AG04450 (cell line): ENCODE data around the gene ING4. TPM values are rescaled to one million over a fixed set of nuclear protein-coding genes. Genes with fewer than 3 reads are reported as not detected.

Source experiments
- CTCF ChIA-PET: fragments of 300-600, 350-600 bp; formaldehyde crosslinking; extraction: SDS; loops from one replicate; lab custom pipeline; 2022; ENCODE audit warnings: antibody characterized with exemption, inconsistent platforms; lab: Charles Lee
- POLR2A ChIA-PET: fragments of 350-600 bp; formaldehyde crosslinking; extraction: SDS; loops from one replicate; lab custom pipeline; 2021; ENCODE audit warnings: antibody characterized with exemption, inconsistent platforms; lab: Yijun Ruan, JAX
- DNase-seq: peaks from one replicate; pipeline ENCODE4 v3.0.0-alpha.2; 2011; ENCODE audit warnings: low read depth, low spot score
- H3K27ac ChIP-seq: one replicate; pipeline ENCODE4 v1.5.1; 2012; ENCODE audit warnings: low read depth, low read length, control low read depth
- H3K27me3 ChIP-seq: one replicate; pipeline ENCODE4 v1.6.0; 2012; ENCODE audit warnings: low read length; ENCODE audit not compliant: control insufficient read depth, insufficient read depth
- H3K4me3 ChIP-seq: 2 replicates; pipeline ENCODE4 v1.5.1; 2011; ENCODE audit warnings: mild to moderate bottlenecking, low read depth, low read length, control low read depth
- H3K9me3 ChIP-seq: 2 replicates; pipeline ENCODE4 v1.5.1; 2012; ENCODE audit warnings: low read length; ENCODE audit not compliant: control insufficient read depth, insufficient read depth
- CTCF ChIP-seq: IDR thresholded peaks from 2 replicates; pipeline ENCODE4 v1.5.1; 2011; ENCODE audit warnings: low read depth, low read length, control low read depth, inconsistent platforms
- polyA plus RNA-seq: library from polyadenylated mRNA; depleted of rRNA; stranded (reverse); fragments of >200 nt; gene quantifications from 2 replicates; pipeline ENCODE4 v1.2.3, GENCODE V29; 2011

ING4 gene
- polyA plus RNA-seq, 1 experiment: 66.6 TPM

GRCh38 chr12:6615802-6616201 lies 47.1 kb downstream of the ING4 start:
- Histone ChIP-seq H3K27ac (no peak overlapping the region), H3K4me3 (no peak overlapping the region), H3K9me3 (no peaks in the 10 kb centered on the region; the same call in 1 of the 2 replicates), H3K27me3 (no peaks in the 10 kb centered on the region)
- CTCF ChIA-PET: interaction anchor here (2.7 kb wide), 1 partner anchor 83 kb away, joined by 12 read pairs; no protein-coding TSS in a partner anchor
- DNase-seq: no peak
- POLR2A ChIA-PET: no interaction called here
- TF ChIP-seq CTCF: no peak

GRCh38 chr12:6614513-6615172 lies 48.3 kb downstream of the ING4 start:
- POLR2A ChIA-PET: interaction anchor here (0.7 to 2.3 kb wide), 3 partner anchors 74 to 327 kb away, joined by 3 to 16 read pairs (median 4); partner anchors contain the start of gene ZNF384
- no peaks in the 10 kb centered on the region; the same call in 1 of the 2 replicates for H3K9me3 ChIP-seq
- no peaks in the 10 kb centered on the region for H3K27me3 ChIP-seq
- H3K4me3 ChIP-seq: no peak overlapping the region
- CTCF ChIA-PET: interaction anchor here (0.7 to 2.7 kb wide), 9 partner anchors 13 to 211 kb away, joined by 3 to 12 read pairs (median 5); partner anchors contain the start of gene PTMS
- H3K27ac ChIP-seq: peak overlapping the region; percentile 65
- no peak for TF ChIP-seq CTCF
- DNase-seq: no peak

GRCh38 chr12:6613776-6614512 lies 49.0 kb downstream of the ING4 start:
- TF ChIP-seq CTCF: 0 out of 2 replicates have a peak, but pooled peaks have one; percentile 5
- Histone ChIP-seq H3K9me3 (no peaks in the 10 kb centered on the region; the same call in 1 of the 2 replicates), H3K27me3 (no peaks in the 10 kb centered on the region), H3K4me3 (no peak overlapping the region), H3K27ac (peak overlapping the region; percentile 65)
- CTCF ChIA-PET: interaction anchor here (0.7 to 2.7 kb wide), 9 partner anchors 14 to 212 kb away, joined by 3 to 12 read pairs (median 3); partner anchors contain the start of genes NOP2 and PTMS
- peak; percentile 93 for DNase-seq
- POLR2A ChIA-PET: interaction anchor here (0.6 to 2.3 kb wide), 5 partner anchors 46 to 152 kb away, joined by 4 to 16 read pairs (median 8); partner anchors contain the start of genes GAPDH, NOP2, PTMS and ZNF384

GRCh38 chr12:6613015-6613775 lies 49.7 kb downstream of the ING4 start:
- no peak for DNase-seq
- peak overlapping the region; percentile 35 for H3K4me3 ChIP-seq
- no peaks in the 10 kb centered on the region; the same call in none of the 2 replicates for H3K9me3 ChIP-seq
- CTCF ChIA-PET: interaction anchor here (0.6 to 2.7 kb wide), 11 partner anchors 13 to 226 kb away, joined by 3 to 12 read pairs (median 3); partner anchors contain the start of genes MLF2, NOP2 and PTMS
- H3K27me3 ChIP-seq: no peaks in the 10 kb centered on the region
- H3K27ac ChIP-seq: peak overlapping the region; percentile 89
- POLR2A ChIA-PET: interaction anchor here (0.6 to 2.3 kb wide), 7 partner anchors 9 to 152 kb away, joined by 3 to 16 read pairs (median 5); partner anchors contain the start of genes GAPDH, NOP2, PTMS and ZNF384
- no peak for TF ChIP-seq CTCF
